Tibial artery (tissue), 4 donors: Measurements from ENCODE around the gene ANKRD40.
"Not testable (repeated sequence)": the region's sequence is repeated elsewhere in the genome, so short reads cannot be mapped to it uniquely, and the experiment has no call there.

ENCODE experiments used
- DNase-seq, 2 donors: peaks; one replicate each; pipeline ENCODE4 v3.0.0-alpha.2; 2019
- H3K27ac ChIP-seq, 2 donors: fragments of 200-600 bp; sonication (generic) in 1 of 2; 1 replicate in 1 of 2; 2 replicates in 1 of 2; pipeline ENCODE4 v1.5.1; 2018 to 2019; ENCODE audit warnings: mild to moderate bottlenecking in 1 of 2
- H3K27me3 ChIP-seq, 2 donors: fragments of 200-600 bp; sonication (generic) in 1 of 2; one replicate each; pipeline versions ENCODE4 v1.5.1 to v1.6.0; 2016 to 2019
- H3K36me3 ChIP-seq, 3 donors: fragments of 200-600 bp; sonication (generic) in 2 of 3; one replicate each; pipeline ENCODE4 v1.5.1; 2016 to 2019; ENCODE audit warnings: mild to moderate bottlenecking in 2 of 3
- H3K4me1 ChIP-seq, 4 donors: fragments of 200-600 bp; sonication (generic) in 2 of 4; 1 replicate in 3 of 4; 2 replicates in 1 of 4; pipeline ENCODE4 v1.5.1; 2016 to 2019
- H3K4me3 ChIP-seq, 2 donors: fragments of 200-600 bp; sonication (generic) in 1 of 2; 1 replicate in 1 of 2; 2 replicates in 1 of 2; pipeline ENCODE4 v1.5.1; 2018 to 2019; ENCODE audit warnings: mild to moderate bottlenecking in 2 of 2
- H3K9me3 ChIP-seq, 3 donors: fragments of 200-600 bp; sonication (generic) in 1 of 3; one replicate each; pipeline ENCODE4 v1.5.1; 2016 to 2019
- CTCF ChIP-seq, 2 experiments: fragments of 200-600 bp in 1 of 2; fragments of 450-650 bp in 1 of 2; IDR thresholded peaks; one replicate each; pipeline ENCODE4 v1.5.1; 2017 to 2019; ENCODE audit warnings: antibody characterized with exemption in 2 of 2, mild to moderate bottlenecking in 1 of 2, moderate library complexity in 1 of 2
- intact Hi-C: fragments of 100-400 bp; cut with DNase I; formaldehyde crosslinking; loops from one replicate; pipeline ENCODE4 v1.15.0; 2023; ENCODE audit warnings: low total_unique reads

The ANKRD40 gene

GRCh38 chr17:50725769-50726655, 18.3 kb upstream of the ANKRD40 start:
- H3K9me3 ChIP-seq = no peaks in the 10 kb centered on the region
- TF ChIP-seq CTCF (IDR thresholded peaks at IDR 0.05) = no peak
- H3K27me3 ChIP-seq = no peaks in the 10 kb centered on the region
- H3K4me1 ChIP-seq = peaks cover 3 to 100% (median 63%) of the 10 kb centered on the region in 4 donors
- H3K36me3 ChIP-seq = no peaks in the 10 kb centered on the region
- H3K4me3 ChIP-seq = no peak overlapping the region
- intact Hi-C loops = no loop called here
- H3K27ac ChIP-seq = no peak overlapping the region
- no peak for DNase-seq

GRCh38 chr17:50724622-50725021, 16.9 kb upstream of the ANKRD40 start:
- H3K9me3 ChIP-seq, H3K27ac ChIP-seq, H3K4me3 ChIP-seq, H3K36me3 ChIP-seq, H3K27me3 ChIP-seq, DNase-seq, intact Hi-C loops: not testable (repeated sequence)
- peaks cover 3 to 90% (median 57%) of the 10 kb centered on the region in 4 donors for H3K4me1 ChIP-seq

GRCh38 chr17:50722746-50723145, 15.0 kb upstream of the ANKRD40 start:
- intact Hi-C loops = no loop called here
- no peak for TF ChIP-seq CTCF (IDR thresholded peaks at IDR 0.05)
- H3K4me3 ChIP-seq = no peak overlapping the region

DNA sequence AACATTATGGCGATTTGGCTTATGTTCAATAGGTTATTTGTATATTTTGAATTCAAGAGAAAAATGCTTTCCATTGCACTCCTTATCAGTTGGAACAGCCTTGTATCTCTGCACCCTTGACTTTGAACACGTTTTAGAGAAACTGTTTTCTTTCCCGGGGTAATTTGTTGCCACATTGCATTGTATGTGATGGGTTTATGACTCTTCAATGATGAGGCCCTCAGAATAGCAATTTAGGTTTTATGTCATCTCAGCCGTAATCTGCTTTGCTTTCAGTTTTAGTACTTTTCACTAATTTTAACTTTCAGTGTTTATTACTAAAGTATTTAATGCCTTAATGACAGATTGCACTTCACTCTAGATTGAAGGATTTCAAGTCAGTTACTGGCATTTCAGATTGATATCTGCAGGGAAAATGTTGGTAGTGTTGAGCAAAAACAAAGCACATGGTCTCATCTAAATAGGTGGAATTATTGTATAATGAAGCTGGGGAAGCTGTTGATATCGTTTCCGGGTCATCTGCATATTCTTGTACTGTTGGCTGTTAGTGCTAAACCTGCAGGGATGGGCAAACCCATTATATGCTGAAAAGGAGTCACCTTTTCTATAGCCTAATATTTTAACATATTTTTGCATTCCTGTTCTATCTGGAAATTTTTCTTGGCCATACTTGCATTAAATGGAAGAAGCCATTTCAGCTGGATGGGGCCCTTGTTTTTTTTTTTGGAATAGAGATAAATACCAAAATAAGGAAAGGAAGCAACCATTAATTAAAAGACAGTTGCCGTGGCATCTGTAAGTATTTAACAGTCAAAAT, 13.7 kb upstream of the ANKRD40 start:
- intact Hi-C loops = no loop called here
- no peak for DNase-seq

More at GRCh38 chr17:50722746-50723145, 15.0 kb upstream of the ANKRD40 start:
- Histone ChIP-seq H3K27me3 (no peaks in the 10 kb centered on the region), H3K4me1 (peaks cover 3 to 76% (median 50%) of the 10 kb centered on the region in 4 donors), H3K27ac (no peak overlapping the region), H3K9me3 (no peaks in the 10 kb centered on the region), H3K36me3 (no peaks in the 10 kb centered on the region)
- no peak for DNase-seq

DNA sequence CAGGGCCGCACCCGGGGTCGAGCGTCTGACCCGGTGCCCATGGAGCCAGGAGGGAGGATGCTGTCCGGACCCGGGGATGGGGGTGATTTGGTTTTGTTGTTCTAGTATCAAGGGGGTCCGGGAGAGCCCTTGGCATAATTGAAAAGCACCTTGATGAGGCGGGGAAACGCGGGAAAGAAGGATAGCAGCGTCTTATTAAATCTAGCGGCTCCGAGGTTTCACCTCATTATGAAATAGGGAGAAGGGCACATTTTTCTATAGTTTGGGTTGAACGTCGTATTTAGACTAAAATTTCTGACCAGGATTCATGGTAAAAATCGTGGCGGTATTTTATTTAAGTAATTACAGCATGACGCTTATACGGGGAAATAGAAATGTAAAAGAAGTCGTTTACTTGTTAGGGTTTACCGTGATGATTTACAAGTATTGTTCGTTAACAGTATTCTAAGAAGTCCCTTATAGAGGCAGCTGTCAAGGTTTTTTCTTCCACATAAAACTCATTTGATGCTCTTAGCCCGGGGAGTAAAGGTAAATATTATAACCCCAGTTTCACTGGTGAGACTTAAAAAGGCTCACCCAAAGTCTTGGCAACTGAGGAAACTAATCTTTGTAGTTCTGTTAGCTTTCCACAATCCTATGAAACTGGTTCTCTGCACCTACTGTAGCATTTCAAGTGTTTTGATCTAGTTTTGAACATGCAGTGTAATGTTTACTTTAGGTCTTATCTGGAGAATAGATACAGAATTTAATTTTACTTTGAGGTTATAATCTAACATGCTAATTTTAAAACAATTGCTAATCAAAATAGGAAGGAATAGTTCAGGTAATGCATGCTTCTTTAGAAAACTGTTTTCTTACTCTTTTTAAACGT, 12.4 kb upstream of the ANKRD40 start:
- Histone ChIP-seq H3K27me3 (no peaks in the 10 kb centered on the region), H3K9me3 (no peaks in the 10 kb centered on the region), H3K36me3 (no peaks in the 10 kb centered on the region), H3K4me3 (peak overlapping the region; percentile 61 to 88), H3K27ac (peak overlapping the region; percentile 87 to 97), H3K4me1 (peaks cover 3 to 50% (median 35%) of the 10 kb centered on the region in 4 donors)
- intact Hi-C loops = no loop called here
- peak in 1 of 2 experiments; percentile 2 for TF ChIP-seq CTCF (IDR thresholded peaks at IDR 0.05)
- no peak for DNase-seq

More for the DNA sequence above, 13.7 kb upstream of the ANKRD40 start:
- TF ChIP-seq CTCF (IDR thresholded peaks at IDR 0.05) = no peak
- Histone ChIP-seq H3K36me3 (no peaks in the 10 kb centered on the region), H3K4me3 (peak overlapping the region; percentile 61 to 88), H3K9me3 (no peaks in the 10 kb centered on the region), H3K27ac (peak overlapping the region; percentile 87 to 97), H3K27me3 (no peaks in the 10 kb centered on the region), H3K4me1 (peaks cover 3 to 62% (median 38%) of the 10 kb centered on the region in 4 donors)
